NB4 (cell line): ENCODE results near the gene KIF21A.

Experiments used
- POLR2A ChIP-seq: IDR thresholded peaks from 2 replicates; pipeline ENCODE4 v1.6.1; 2011; ENCODE audit warnings: mild to moderate bottlenecking; ENCODE audit not compliant: insufficient read length; ENCODE audit errors: extremely low read depth
- TF ChIP-seq, protein P1 (sequence below): IDR thresholded peaks from one replicate; pipeline ENCODE4 v1.5.1; 2012; ENCODE audit warnings: low read depth, low read length
- TF ChIP-seq, protein P2 (sequence below): IDR thresholded peaks from 2 replicates; pipeline ENCODE4 v1.6.1; 2011; ENCODE audit warnings: low read depth, low read length

DNA sequence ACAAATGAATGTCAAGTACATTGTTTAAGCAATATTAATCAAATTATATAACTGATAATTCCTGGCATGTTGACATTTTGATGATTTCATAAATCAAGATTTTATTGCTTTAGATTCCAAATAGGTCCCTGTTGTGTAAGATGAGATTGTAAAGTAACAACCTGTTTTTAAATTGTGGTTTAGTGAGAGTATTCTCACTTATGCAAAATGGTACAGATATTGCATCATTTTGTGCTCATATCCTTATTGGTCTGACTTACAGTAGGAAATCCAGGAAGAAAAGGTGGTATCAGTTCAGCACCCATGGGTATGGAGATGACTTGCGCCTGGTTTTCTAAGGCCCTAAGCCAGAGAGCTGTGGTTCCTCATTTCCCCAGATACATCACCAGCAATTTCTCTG is 165.5 kb downstream of the KIF21A start:
- no peak for TF ChIP-seq POLR2A
- TF ChIP-seq, protein P1, sequence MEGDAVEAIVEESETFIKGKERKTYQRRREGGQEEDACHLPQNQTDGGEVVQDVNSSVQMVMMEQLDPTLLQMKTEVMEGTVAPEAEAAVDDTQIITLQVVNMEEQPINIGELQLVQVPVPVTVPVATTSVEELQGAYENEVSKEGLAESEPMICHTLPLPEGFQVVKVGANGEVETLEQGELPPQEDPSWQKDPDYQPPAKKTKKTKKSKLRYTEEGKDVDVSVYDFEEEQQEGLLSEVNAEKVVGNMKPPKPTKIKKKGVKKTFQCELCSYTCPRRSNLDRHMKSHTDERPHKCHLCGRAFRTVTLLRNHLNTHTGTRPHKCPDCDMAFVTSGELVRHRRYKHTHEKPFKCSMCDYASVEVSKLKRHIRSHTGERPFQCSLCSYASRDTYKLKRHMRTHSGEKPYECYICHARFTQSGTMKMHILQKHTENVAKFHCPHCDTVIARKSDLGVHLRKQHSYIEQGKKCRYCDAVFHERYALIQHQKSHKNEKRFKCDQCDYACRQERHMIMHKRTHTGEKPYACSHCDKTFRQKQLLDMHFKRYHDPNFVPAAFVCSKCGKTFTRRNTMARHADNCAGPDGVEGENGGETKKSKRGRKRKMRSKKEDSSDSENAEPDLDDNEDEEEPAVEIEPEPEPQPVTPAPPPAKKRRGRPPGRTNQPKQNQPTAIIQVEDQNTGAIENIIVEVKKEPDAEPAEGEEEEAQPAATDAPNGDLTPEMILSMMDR, result no peak
- TF ChIP-seq, protein P2, sequence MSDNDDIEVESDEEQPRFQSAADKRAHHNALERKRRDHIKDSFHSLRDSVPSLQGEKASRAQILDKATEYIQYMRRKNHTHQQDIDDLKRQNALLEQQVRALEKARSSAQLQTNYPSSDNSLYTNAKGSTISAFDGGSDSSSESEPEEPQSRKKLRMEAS, result no peak
